ENCODE results near the gene NDUFAB1.
"Not testable (repeated sequence)": the region's sequence is repeated elsewhere in the genome, so short reads cannot be mapped to it uniquely, and the experiment has no call there.

NDUFAB1 gene

DNA sequence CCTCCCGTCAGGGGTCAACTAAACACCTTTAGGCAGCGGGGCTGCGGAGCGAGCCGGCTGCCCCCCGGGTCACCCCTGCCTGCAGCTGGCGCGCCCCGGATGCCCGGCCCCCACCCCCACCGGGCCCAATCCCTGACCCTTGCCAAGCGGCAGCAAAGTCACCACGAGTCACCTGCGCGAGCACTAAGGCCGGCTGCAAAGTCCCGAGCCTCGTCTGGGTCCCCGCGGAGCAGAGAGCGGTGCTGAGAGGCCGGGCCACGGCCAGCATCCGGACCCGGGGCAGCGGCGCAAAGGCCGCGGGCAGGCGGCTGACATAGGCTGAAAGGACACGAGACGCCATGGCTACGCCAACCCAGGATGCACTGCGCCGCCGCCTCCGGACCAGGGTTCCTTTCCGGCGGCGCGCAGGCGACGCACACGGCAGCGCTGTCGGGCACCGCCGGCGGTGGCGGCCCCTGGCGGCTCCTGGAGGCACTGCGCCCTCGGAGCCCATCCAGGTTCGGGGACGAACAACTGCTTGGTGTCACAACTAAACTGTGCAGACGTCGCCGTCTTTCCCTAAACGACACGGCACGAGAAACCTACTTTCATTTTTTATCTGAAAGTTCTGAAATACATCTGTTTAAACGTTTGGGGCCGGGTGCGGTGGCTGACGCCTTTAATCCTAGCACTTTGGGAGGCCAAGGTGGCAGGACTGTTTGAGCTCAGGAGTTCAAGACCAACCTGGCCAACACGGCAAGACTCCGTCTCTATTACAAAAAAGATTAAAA lies at the start of gene NDUFAB1:
Gene NDUFAB1 (minus strand): TSS at position 366 of the 770 bp plus-strand sequence. CDS start 26 bp downstream, at position 340.
- Histone ChIP-seq H3K27me3 (ENCODE audit: insufficient read depth, low read length) (no peaks in the 10 kb centered on the region), H3K9me3 (ENCODE audit: low read length) (no peaks in the 10 kb centered on the region), H3K36me3 (ENCODE audit: insufficient read depth, low read length) (peaks cover 31% of the 10 kb centered on the region), H3K4me3 (ENCODE audit: low read length) (peak within 1 kb of the TSS; percentile 100), H2AFZ (ENCODE audit: low read depth, low read length) (peak within 1 kb of the TSS; percentile 82), H3K4me1 (ENCODE audit: insufficient read depth, low read length) (peaks cover 5% of the 10 kb centered on the region)

DNA sequence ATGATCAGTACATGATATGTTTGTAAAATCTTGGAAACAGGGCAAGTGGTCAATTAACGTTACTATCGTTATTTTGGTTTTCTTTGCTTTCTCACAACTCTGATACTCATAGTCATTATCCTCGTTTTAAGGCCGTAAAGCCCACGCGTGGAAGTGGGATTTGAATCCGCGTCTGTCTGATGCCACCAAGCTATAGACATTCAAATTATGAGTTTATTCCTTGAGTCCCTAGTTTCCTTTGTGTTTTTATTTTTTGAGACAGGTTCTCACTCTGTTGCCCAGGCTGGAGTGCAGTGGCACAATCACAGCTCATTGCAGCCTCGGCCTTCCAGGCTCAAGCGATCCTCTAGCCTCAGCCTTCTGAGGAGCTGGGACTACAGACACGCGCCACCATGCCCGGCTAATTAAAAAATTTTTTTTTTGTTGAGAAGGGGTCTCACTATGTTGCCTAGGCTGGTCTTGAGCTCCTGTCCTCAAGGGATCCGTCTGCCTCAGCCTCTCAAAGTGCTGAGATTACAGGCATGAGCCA lies 46.2 kb upstream of the NDUFAB1 start:
- no peaks in the 10 kb centered on the region for H3K27me3 ChIP-seq (ENCODE audit: insufficient read depth, low read length)
- H3K4me3 ChIP-seq (ENCODE audit: low read length): peak overlapping the region; percentile 88
- H2AFZ ChIP-seq (ENCODE audit: low read depth, low read length): no peak overlapping the region
- H3K9me3 ChIP-seq (ENCODE audit: low read length): peaks cover 3% of the 10 kb centered on the region
- peaks cover 19% of the 10 kb centered on the region for H3K4me1 ChIP-seq (ENCODE audit: insufficient read depth, low read length)
- peaks cover 34% of the 10 kb centered on the region for H3K36me3 ChIP-seq (ENCODE audit: insufficient read depth, low read length)

DNA sequence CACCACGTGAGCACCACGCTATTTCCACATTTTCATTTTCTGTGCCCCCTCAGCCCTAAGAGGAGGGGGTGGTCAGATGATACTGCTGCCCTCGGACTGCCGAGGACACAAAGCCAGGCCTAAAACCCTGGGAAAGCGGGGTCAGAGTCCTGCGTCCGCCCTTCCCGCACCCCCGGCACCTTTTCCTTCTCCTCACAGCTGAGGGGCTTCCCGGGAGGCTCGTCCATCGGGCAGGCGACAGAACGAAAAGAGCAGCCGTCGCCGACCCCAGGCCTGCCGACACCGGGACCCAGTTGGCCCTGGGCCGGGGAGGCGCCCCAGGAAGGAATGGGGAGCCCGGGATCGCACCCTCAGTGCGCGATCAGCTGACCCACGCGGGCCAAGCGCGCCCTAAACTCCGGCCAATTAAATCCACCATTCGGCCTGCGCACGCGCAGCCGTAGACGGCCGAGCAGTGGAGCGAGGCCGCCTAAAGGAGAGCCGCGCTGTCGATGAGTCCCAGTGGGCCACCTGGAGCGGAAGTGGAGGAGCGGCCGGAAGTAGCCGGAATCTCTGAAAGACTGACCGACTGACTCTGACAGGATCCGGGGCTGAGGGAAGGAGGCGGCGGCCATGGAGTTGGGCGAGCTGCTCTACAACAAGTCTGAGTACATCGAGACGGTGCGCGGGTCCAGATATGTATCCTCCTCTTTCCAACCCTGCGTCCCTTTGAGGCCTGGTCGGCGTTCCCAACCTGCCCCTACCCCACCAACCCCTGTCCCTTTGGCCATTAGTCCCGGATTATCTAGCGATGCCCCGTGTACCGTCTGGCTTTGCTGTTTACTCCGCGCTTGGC lies 45.0 kb upstream of the NDUFAB1 start, which contains the start of the genes DCTN5 and PALB2:
Gene DCTN5 (plus strand): TSS at position 536 of the 835 bp plus-strand sequence. CDS start 77 bp downstream, at position 613.
Gene PALB2 (minus strand): TSS at position 380 of the 835 bp plus-strand sequence. CDS start 153 bp downstream, at position 227.
- H3K4me1 ChIP-seq (ENCODE audit: insufficient read depth, low read length): peaks cover 19% of the 10 kb centered on the region
- peak within 1 kb of the TSS; percentile 87 for H2AFZ ChIP-seq (ENCODE audit: low read depth, low read length)
- no peaks in the 10 kb centered on the region for H3K9me3 ChIP-seq (ENCODE audit: low read length)
- H3K4me3 ChIP-seq (ENCODE audit: low read length): peak within 1 kb of the TSS; percentile 88
- no peaks in the 10 kb centered on the region for H3K27me3 ChIP-seq (ENCODE audit: insufficient read depth, low read length)
- peaks cover 31% of the 10 kb centered on the region for H3K36me3 ChIP-seq (ENCODE audit: insufficient read depth, low read length)

DNA sequence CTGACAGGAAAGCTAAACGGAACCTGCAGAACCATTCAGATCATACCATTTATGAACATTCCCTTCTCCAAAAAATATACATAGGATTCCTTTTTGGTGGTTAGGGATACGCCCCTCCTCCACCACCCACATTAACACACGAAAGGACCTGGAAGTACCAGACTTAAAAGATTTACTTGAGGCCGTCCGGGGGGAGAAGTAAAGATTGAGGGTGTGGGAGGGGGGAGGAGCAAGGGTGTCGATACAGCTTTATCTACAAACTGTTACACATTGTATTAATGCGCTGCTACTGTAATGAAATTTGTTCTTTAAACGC lies 44.5 kb upstream of the NDUFAB1 start:
- no peaks in the 10 kb centered on the region for H3K9me3 ChIP-seq (ENCODE audit: low read length)
- peak overlapping the region; percentile 88 for H3K4me3 ChIP-seq (ENCODE audit: low read length)
- peak overlapping the region; percentile 87 for H2AFZ ChIP-seq (ENCODE audit: low read depth, low read length)
- H3K27me3 ChIP-seq (ENCODE audit: insufficient read depth, low read length): no peaks in the 10 kb centered on the region
- H3K4me1 ChIP-seq (ENCODE audit: insufficient read depth, low read length): peaks cover 19% of the 10 kb centered on the region
- peaks cover 31% of the 10 kb centered on the region for H3K36me3 ChIP-seq (ENCODE audit: insufficient read depth, low read length)

DNA sequence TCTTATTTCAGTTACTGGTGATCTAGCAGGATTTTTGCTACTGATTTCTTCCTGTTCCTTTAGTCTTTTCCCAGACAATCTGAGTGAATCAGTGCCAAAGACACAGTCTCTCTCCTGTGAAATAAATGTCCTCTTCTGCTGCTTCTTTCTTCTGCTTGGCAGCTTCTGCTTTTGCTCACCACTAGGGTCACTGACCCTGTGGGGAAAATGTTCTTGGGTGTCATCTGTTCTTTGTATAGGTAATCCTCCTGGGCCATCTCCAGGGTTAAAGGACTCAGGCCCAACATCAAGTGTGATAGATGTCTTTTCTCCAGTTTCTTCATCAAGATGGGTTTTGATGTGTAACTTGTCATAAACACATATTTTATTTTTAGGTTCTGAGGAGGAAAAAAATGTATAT lies 39.8 kb upstream of the NDUFAB1 start:
- H3K36me3 ChIP-seq (ENCODE audit: insufficient read depth, low read length): peaks cover 38% of the 10 kb centered on the region
- H3K9me3 ChIP-seq (ENCODE audit: low read length): no peaks in the 10 kb centered on the region
- no peaks in the 10 kb centered on the region for H3K27me3 ChIP-seq (ENCODE audit: insufficient read depth, low read length)
- peaks cover 11% of the 10 kb centered on the region for H3K4me1 ChIP-seq (ENCODE audit: insufficient read depth, low read length)
- no peak overlapping the region for H2AFZ ChIP-seq (ENCODE audit: low read depth, low read length)
- H3K4me3 ChIP-seq (ENCODE audit: low read length): no peak overlapping the region

DNA sequence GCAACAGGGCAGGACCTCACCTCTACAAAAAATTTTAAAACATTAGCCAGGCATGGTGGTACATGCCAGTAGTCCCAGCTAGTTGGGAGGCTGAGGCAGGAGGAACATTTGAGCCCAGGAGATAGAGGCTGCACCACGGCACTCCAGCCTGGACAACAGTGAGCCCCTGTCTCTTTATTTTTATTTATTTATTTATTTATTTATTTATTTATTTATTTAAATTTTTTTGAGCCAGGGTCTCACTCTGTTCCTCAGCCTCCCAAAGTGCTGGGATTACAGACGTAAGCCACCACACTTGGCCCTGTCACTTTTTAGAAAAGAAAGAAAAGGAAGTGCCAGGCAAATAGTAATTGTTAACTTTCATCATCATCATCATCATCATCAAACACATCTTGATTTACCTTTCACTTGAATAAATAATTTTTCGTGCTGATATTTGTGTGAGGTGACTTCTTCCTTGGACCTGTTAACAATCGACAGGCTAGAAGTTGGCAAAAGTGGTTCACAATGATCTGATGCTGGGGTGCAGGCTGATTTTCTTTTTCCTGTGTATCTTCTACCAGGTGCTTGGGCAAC lies 38.4 kb upstream of the NDUFAB1 start:
- Histone ChIP-seq H3K4me3 (ENCODE audit: low read length) (no peak overlapping the region), H3K36me3 (ENCODE audit: insufficient read depth, low read length) (peaks cover 48% of the 10 kb centered on the region), H3K9me3 (ENCODE audit: low read length) (no peaks in the 10 kb centered on the region), H3K4me1 (ENCODE audit: insufficient read depth, low read length) (no peaks in the 10 kb centered on the region), H2AFZ (ENCODE audit: low read depth, low read length) (no peak overlapping the region), H3K27me3 (ENCODE audit: insufficient read depth, low read length) (no peaks in the 10 kb centered on the region)

DNA sequence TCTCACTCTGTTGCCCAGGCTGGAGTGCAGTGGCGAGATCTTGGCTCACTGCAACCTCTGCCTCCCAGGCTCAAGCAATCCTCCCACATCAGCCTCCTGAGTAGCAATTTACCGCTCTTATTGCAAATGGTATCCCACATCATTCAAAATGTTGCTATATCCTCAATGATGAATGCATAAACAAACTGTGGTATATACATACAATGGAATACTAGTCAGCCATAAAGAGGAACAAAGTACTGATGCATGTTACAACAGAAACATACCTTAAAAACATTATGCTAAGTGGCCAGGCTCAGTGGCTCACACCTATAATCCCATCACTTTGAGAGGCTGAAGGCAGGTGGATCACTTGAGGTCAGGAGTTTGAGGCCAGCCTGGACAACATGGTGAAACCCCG lies 35.8 kb upstream of the NDUFAB1 start:
- not testable (repeated sequence) for H3K9me3 ChIP-seq (ENCODE audit: low read length); H3K27me3 ChIP-seq (ENCODE audit: insufficient read depth, low read length); H3K4me3 ChIP-seq (ENCODE audit: low read length); H2AFZ ChIP-seq (ENCODE audit: low read depth, low read length); H3K4me1 ChIP-seq (ENCODE audit: insufficient read depth, low read length)
- H3K36me3 ChIP-seq (ENCODE audit: insufficient read depth, low read length): peaks cover 59% of the 10 kb centered on the region

DNA sequence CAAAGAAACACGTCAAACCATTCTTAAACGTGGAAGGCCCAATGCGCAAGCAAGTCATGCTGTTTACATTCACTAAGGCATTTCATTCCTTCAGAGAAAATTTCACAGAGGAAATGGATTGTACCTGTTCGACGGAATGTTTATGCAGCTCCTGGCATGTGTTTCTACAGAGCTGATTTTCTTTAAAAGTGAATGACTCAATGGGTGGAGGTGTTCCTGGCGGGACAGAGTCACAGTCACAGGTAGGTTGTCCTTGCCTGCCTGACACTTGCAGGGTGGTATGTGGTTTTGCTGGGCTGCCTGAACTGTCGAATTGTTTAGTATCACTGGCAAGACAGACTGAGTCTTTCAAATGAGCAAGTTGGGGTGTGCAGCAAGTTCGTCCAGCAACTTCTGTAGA lies 33.4 kb upstream of the NDUFAB1 start:
- H3K27me3 ChIP-seq (ENCODE audit: insufficient read depth, low read length): no peaks in the 10 kb centered on the region

DNA sequence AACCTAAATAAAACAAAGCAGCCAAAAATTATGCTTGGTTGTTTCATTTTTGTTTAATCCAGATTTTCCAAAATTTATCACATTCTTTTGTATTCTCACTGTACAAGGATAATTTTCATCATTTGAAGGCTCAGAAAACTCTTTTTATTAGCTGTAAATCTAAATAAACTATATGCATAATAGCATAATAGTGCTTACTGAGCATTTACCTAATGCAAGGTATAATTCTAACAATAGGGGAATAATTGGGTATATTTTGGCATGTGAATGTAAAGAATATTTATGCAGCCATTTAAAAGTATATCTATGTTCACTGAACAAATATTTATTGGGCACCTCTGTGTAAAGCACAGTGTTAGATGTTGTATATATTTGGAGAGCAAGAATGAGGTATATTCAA lies 28.0 kb upstream of the NDUFAB1 start:
- H2AFZ ChIP-seq (ENCODE audit: low read depth, low read length): no peak overlapping the region
- no peaks in the 10 kb centered on the region for H3K9me3 ChIP-seq (ENCODE audit: low read length)
- peaks cover 68% of the 10 kb centered on the region for H3K36me3 ChIP-seq (ENCODE audit: insufficient read depth, low read length)
- H3K27me3 ChIP-seq (ENCODE audit: insufficient read depth, low read length): no peaks in the 10 kb centered on the region
- no peak overlapping the region for H3K4me3 ChIP-seq (ENCODE audit: low read length)
- H3K4me1 ChIP-seq (ENCODE audit: insufficient read depth, low read length): no peaks in the 10 kb centered on the region

More for the DNA sequence above, 33.4 kb upstream of the NDUFAB1 start:
- H2AFZ ChIP-seq (ENCODE audit: low read depth, low read length): no peak overlapping the region
- no peaks in the 10 kb centered on the region for H3K4me1 ChIP-seq (ENCODE audit: insufficient read depth, low read length)
- H3K4me3 ChIP-seq (ENCODE audit: low read length): no peak overlapping the region
- no peaks in the 10 kb centered on the region for H3K9me3 ChIP-seq (ENCODE audit: low read length)
- H3K36me3 ChIP-seq (ENCODE audit: insufficient read depth, low read length): peaks cover 56% of the 10 kb centered on the region

DNA sequence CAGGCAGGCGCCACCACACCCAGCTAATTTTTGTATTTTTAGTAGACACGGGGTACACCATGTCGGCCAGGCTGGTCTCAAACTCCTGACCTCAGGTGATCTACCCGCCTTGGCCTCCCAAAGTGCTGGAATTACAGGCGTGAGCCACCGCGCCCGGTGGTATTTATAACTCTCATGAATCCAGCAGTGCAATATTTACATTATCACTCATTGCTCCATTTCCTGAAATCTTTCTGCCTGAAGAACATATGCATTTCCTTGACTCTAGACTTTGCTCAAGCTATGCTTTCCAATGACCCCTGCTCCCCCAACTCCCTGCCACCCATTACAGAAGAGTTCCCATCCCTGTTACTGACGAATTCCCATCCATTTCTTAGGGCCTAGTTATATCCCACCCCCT lies 19.7 kb upstream of the NDUFAB1 start:
- no peaks in the 10 kb centered on the region for H3K4me1 ChIP-seq (ENCODE audit: insufficient read depth, low read length)
- H3K4me3 ChIP-seq (ENCODE audit: low read length): no peak overlapping the region

DNA sequence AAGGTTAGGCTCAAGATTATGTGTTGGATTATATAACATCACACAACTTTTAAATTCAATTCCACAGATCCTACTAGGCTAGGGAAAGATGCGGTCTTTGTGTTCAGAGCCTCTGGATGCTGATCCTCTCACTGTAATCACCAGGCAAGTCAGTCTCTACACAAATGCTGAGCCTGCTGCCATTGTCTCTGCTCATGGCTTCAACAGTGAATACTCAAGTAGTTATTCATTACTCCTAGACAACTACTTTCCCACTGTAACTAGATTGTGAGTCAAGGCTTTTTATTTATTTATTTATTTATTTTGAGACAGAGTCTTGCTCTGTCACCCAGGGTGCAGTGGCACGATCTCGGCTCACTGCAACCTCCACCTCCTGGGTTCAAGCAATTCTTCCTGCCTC lies 15.8 kb upstream of the NDUFAB1 start:
- H3K27me3 ChIP-seq (ENCODE audit: insufficient read depth, low read length): no peaks in the 10 kb centered on the region
- H2AFZ ChIP-seq (ENCODE audit: low read depth, low read length): no peak overlapping the region
- H3K36me3 ChIP-seq (ENCODE audit: insufficient read depth, low read length): peaks cover 41% of the 10 kb centered on the region

More for the DNA sequence above, 19.7 kb upstream of the NDUFAB1 start:
- peaks cover 47% of the 10 kb centered on the region for H3K36me3 ChIP-seq (ENCODE audit: insufficient read depth, low read length)
- no peak overlapping the region for H2AFZ ChIP-seq (ENCODE audit: low read depth, low read length)
- no peaks in the 10 kb centered on the region for H3K27me3 ChIP-seq (ENCODE audit: insufficient read depth, low read length)
- no peaks in the 10 kb centered on the region for H3K9me3 ChIP-seq (ENCODE audit: low read length)

DNA sequence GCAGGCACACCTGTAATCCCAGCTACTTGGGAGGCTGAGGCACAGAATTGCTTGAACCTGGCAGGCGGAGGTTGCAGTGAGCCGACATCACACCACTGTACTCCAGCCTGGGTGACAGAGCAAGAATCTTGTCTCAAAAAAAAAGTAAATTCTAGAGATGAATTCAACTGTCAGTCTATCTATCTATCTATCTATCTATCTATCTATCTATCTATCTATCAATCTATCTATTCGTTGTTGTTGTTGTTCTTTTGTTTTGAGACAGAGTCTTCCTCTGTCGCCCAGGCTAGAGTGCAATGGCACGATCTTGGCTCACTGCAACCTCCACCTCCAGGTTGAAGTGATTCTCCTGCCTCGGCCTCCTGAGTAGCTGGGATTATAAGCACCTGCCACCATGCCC lies 14.8 kb upstream of the NDUFAB1 start:
- H3K4me1 ChIP-seq (ENCODE audit: insufficient read depth, low read length); H3K9me3 ChIP-seq (ENCODE audit: low read length); H3K4me3 ChIP-seq (ENCODE audit: low read length); H3K27me3 ChIP-seq (ENCODE audit: insufficient read depth, low read length); H2AFZ ChIP-seq (ENCODE audit: low read depth, low read length): not testable (repeated sequence)
- peaks cover 42% of the 10 kb centered on the region for H3K36me3 ChIP-seq (ENCODE audit: insufficient read depth, low read length)

More for the DNA sequence above, 15.8 kb upstream of the NDUFAB1 start:
- Histone ChIP-seq H3K9me3 (ENCODE audit: low read length) (no peaks in the 10 kb centered on the region), H3K4me1 (ENCODE audit: insufficient read depth, low read length) (no peaks in the 10 kb centered on the region), H3K4me3 (ENCODE audit: low read length) (no peak overlapping the region)

DNA sequence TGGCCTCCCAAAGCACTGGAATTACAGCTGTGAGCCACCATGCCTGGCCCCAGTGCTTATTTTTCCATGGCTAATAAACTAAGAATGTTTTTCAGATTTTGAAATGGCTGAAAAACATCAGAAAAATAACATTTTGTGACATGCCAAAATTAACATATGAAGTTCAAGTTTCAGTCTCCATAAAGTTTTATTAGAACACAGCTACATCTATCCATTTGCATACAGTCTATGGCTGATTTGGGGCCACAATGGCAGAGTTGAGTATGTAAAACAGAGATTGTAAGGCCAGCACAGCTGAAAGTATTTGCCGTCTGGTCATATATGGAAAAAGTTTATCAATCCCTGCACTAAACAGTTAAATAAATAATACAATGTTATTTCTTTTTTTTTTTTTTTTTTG lies 13.8 kb upstream of the NDUFAB1 start:
- no peak overlapping the region for H2AFZ ChIP-seq (ENCODE audit: low read depth, low read length)
- H3K27me3 ChIP-seq (ENCODE audit: insufficient read depth, low read length): no peaks in the 10 kb centered on the region
- no peaks in the 10 kb centered on the region for H3K9me3 ChIP-seq (ENCODE audit: low read length)
- no peaks in the 10 kb centered on the region for H3K4me1 ChIP-seq (ENCODE audit: insufficient read depth, low read length)
- peaks cover 41% of the 10 kb centered on the region for H3K36me3 ChIP-seq (ENCODE audit: insufficient read depth, low read length)
- no peak overlapping the region for H3K4me3 ChIP-seq (ENCODE audit: low read length)

Data from neuron (in vitro differentiated cells).